Large intestine (tissue), 3 donors: ENCODE results near the gene GRAMD4. TPM values are rescaled to one million over a fixed set of nuclear protein-coding genes. Genes with fewer than 3 reads are reported as not detected.
"Not testable (repeated sequence)": the region's sequence is repeated elsewhere in the genome, so short reads cannot be mapped to it uniquely, and the experiment has no call there.

Experiments used
- DNase-seq, 2 donors: peaks; one replicate each; pipeline versions ENCODE4 v3.0.0 to v3.0.0-alpha.2; 2013
- H3K27ac ChIP-seq: one replicate; pipeline ENCODE4 v1.5.1; 2013; ENCODE audit warnings: low read length
- H3K27me3 ChIP-seq: 2 replicates; pipeline ENCODE4 v1.6.1; 2013; ENCODE audit warnings: low read length; ENCODE audit not compliant: control insufficient read depth, insufficient read depth
- H3K36me3 ChIP-seq: 2 replicates; pipeline ENCODE4 v1.6.1; 2013; ENCODE audit warnings: low read length; ENCODE audit not compliant: control insufficient read depth, insufficient read depth
- H3K4me1 ChIP-seq: one replicate; pipeline ENCODE4 v1.6.1; 2013; ENCODE audit warnings: low read length; ENCODE audit not compliant: control insufficient read depth, insufficient read depth
- H3K4me3 ChIP-seq: one replicate; pipeline ENCODE4 v1.5.1; 2013; ENCODE audit warnings: low read length
- H3K9me3 ChIP-seq: one replicate; pipeline ENCODE4 v1.6.1; 2013; ENCODE audit warnings: mild to moderate bottlenecking, low read depth, low read length, moderate library complexity; ENCODE audit not compliant: control insufficient read depth
- WGBS: methylation state at CpG from one replicate; pipeline ENCODE4 v1.1.5; 2013; ENCODE audit warnings: low lambda C conversion rate; ENCODE audit not compliant: insufficient coverage; 5-methylcytosine and 5-hydroxymethylcytosine counted together
- polyA plus RNA-seq: library from polyadenylated mRNA; unstranded; fragments of 120-200 nt; gene quantifications from one replicate; pipeline ENCODE4 v1.2.1, GENCODE V29; 2013

Gene GRAMD4
- polyA plus RNA-seq, 1 donor = 40.5 TPM

DNA sequence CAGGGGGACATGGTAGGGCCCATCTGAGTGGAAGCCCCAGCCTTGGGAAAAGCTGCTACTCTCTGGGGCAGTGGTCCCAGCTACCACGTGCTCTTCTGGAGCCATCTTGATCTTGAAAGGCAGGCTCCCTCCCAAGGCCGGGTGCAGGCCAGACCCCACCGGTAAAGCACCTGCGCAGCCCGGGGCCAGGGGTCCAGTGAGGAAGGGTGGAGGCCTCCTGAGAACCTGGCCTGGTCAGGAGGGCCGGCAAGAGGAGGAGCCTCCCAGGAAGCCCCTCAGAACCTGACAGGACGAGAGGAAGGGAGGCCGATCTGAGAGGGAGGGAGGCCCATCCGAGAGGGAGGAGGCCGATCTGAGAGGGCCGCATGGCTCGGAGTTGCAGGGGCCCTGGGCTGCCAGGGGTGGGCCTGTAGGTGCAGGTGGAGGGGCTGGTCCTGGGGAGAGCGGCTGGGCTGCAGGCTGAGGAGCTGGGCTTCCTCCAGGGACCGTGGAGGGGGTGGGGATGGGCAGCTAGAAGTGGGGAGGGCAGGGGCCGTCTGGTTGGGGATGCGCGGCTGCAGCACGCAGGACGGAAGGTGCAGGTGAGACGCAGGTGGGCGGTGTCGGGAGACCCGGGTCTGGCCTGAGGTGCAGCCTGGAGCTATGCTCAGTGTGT is 529 bp downstream of the GRAMD4 start:
- whole genome bisulfite sequencing = no CpG with 5 or more reads among the region's 23 CpGs
- H3K27ac ChIP-seq = no peak overlapping the region
- H3K27me3 ChIP-seq = no peaks in the 10 kb centered on the region
- no peaks in the 10 kb centered on the region for H3K9me3 ChIP-seq
- no peak overlapping the region for H3K4me3 ChIP-seq
- H3K4me1 ChIP-seq = peaks cover 13% of the 10 kb centered on the region
- DNase-seq = no peak
- no peaks in the 10 kb centered on the region for H3K36me3 ChIP-seq

DNA sequence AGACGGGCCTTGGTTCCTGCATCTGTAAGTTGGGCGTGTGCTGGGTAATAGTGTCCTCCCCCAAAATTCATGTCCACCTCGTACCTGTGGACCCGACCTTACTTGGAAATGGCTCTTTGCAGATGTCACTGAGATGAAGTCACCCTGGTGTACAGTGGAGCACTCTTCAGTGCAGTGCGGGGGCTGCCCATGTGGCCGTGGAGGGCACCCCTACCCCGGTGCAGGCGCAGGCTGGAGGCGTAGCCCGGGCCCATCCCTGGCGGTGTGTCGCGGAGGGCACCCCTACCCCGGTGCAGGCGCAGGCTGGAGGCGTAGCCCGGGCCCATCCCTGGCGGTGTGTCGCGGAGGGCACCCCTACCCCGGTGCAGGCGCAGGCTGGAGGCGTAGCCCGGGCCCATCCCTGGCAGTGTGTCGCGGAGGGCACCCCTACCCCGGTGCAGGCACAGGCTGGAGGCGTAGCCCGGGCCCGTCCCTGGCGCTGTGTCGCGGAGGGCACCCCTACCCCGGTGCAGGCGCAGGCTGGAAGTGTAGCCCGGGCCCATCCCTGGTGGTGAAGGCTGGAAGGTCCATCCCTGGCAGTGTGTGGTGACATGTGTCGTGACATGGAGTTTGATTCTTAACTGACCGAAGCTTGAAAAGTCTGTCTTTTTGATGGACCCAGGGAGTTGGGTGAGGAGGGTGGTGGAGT is 1.2 kb downstream of the GRAMD4 start:
- H3K4me1 ChIP-seq = peaks cover 13% of the 10 kb centered on the region
- H3K4me3 ChIP-seq, H3K36me3 ChIP-seq, H3K9me3 ChIP-seq, H3K27me3 ChIP-seq, H3K27ac ChIP-seq, DNase-seq: not testable (repeated sequence)
- WGBS = no CpG with 5 or more reads among the region's 38 CpGs

DNA sequence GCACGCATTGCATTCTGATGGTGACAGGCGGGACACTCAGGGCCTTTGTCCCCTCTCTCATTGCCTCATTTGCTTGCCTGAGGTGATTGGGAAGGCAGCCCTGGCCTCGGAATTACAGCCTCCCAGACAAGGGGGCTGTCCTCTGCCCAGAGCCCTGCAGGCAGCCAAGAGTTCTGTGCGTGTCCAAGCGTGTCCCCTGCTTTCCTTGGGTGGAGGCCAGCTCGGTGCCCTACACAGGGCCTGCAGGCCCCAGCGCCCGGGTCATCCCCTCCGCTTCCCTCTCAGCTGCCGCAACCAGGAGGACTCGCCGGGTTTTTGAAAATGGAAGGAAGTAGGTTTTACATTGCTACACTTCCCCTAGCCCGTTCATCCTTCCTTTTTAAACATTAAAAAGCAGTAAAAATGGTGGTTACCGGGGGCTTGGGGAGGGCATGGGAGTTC is 1.9 kb downstream of the GRAMD4 start:
- H3K36me3 ChIP-seq = peaks cover 6% of the 10 kb centered on the region
- DNase-seq = no peak
- no peak overlapping the region for H3K27ac ChIP-seq
- no peak overlapping the region for H3K4me3 ChIP-seq
- no CpG with 5 or more reads among the region's 14 CpGs for WGBS
- H3K27me3 ChIP-seq = no peaks in the 10 kb centered on the region
- H3K9me3 ChIP-seq = no peaks in the 10 kb centered on the region
- peaks cover 13% of the 10 kb centered on the region for H3K4me1 ChIP-seq

DNA sequence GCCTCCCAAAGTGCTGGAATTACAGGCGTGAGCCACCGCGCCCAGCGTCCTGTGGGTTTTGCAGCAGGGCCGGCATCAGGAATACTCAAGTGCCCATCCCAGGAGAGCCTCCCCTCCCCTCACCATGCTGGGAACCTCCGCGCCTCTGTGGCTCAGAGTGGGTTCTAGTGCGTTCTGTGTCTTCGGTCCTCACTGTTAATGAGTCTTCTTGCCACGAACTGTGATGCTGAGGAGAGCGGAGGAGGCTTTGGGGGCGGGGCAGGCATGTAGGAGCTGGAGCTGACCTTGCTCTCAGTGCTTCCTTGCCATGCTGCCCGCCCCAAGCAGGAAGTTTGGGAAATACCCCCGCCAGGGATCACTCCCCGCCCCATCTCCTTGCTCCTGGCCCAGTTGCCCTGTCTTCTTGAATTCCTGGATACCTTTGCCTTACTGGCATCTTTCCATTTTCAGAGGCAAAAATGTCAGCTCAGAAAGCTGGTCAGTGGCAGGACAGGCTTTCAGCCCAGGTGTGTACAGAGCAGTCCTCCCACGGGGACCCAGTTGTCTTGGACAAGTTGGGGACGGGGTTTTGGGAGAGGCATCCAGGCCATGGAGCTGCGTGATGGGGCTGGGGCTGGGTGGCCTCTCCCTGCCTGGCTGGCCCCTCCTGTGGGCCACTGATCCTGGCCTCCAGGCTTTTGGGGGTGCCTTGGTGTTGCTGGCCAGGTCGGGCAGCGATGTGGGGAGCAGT is 5.1 kb downstream of the GRAMD4 start:
- Histone ChIP-seq H3K36me3 (peaks cover 21% of the 10 kb centered on the region), H3K27me3 (no peaks in the 10 kb centered on the region), H3K27ac (no peak overlapping the region), H3K4me3 (no peak overlapping the region), H3K4me1 (peaks cover 4% of the 10 kb centered on the region), H3K9me3 (no peaks in the 10 kb centered on the region)
- DNase-seq = no peak
- WGBS = no CpG with 5 or more reads among the region's 20 CpGs

DNA sequence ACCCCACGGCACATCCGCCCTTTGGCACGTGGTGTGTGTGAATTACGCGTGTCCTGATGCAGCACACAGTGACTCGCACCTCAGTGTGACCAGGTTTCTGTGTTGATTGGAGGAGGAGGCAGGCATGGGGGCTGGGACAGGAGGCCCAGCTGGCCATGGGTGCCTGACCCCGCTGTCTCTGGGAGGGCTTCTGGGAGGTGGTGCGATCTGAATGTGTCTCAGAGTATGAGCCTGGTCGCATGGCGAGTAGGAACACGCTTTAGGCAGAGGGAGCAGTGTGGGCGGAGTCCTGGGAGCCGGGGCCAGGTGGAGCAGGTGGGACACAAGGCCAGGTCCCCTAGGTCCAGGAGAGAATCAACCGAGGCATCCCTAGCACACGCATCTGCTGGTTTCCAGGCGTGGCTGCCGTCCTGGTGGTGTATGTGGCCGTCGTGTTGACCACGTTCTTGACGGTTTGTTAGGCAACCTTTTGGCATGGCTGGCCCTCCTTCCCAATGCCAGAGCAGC is 5.7 kb downstream of the GRAMD4 start:
- Histone ChIP-seq H3K4me1 (peaks cover 4% of the 10 kb centered on the region), H3K36me3 (peaks cover 27% of the 10 kb centered on the region), H3K4me3 (no peak overlapping the region), H3K9me3 (no peaks in the 10 kb centered on the region), H3K27me3 (no peaks in the 10 kb centered on the region), H3K27ac (no peak overlapping the region)
- WGBS = no CpG with 5 or more reads among the region's 21 CpGs
- no peak for DNase-seq

DNA sequence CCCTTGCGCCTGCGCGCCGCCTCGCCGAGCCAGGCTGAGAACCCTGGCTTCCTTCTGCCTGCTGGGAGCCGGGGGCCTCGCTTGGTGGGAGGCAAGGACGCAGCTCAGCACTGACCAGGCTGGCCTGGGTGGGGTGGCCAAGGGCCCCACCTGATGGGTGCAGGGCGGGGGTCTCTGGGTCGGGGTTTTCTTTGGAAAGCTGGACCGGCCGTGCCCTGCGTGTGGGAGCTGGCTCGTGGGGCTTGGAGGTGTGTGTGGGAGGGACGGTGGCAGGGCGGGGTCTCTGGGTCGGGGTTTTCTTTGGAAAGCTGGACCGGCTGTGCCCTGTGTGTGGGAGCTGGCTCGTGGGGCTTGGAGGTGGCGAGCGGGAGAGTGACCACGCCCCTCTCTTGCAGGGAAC is 6.2 kb downstream of the GRAMD4 start:
- Histone ChIP-seq H3K27me3 (no peaks in the 10 kb centered on the region), H3K4me1 (peaks cover 4% of the 10 kb centered on the region), H3K4me3 (no peak overlapping the region), H3K9me3 (no peaks in the 10 kb centered on the region), H3K36me3 (peaks cover 27% of the 10 kb centered on the region), H3K27ac (no peak overlapping the region)
- no CpG with 5 or more reads among the region's 23 CpGs for WGBS
- DNase-seq = no peak

DNA sequence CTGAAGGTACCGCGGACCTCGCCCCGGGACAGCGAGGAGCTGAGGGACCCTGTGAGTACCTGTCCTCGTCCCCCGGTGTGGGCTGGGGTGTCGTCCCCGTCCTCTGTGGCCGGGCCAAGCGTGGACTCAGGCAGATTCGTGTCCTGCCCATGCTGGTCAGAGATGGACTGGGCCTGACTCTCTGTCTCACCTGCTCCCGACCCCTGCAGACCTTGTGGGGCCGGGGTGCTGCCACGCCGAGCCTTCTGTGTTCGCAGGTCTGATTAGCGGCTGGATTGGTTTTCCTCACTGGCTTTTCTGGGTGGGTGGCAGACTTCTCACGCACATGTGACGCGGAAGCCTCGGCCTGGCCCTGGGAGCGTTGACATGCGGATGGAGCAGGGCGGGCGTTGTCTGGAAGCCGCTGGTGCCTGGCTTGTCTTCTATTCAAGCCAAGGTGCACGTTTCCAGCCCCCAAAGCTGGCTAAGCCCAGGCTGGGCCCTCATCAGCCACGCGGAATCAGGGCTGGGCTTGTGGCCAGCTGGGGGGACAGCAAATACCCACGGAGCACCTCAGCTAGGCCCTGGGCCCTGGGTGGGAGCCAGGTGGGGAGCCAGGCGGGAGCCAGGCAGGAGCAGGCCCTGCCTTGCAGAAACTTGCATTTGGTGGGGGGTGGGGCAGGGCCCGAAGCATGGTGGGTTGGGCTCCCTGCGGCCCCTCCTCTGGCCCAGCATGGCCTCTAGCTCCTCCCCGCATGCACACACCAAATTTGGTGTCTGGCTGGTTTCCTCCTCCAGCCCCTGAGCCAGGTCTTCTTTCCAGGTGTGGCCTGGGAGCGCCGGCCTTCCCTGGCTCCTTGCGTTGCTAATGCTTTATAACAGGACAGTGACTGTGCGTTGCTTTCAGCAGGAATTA is 7.0 kb downstream of the GRAMD4 start:
- H3K4me1 ChIP-seq = peaks cover 4% of the 10 kb centered on the region
- H3K36me3 ChIP-seq = peaks cover 30% of the 10 kb centered on the region
- no peak overlapping the region for H3K4me3 ChIP-seq
- no peaks in the 10 kb centered on the region for H3K9me3 ChIP-seq
- DNase-seq = no peak
- no peaks in the 10 kb centered on the region for H3K27me3 ChIP-seq
- H3K27ac ChIP-seq = no peak overlapping the region
- no CpG with 5 or more reads among the region's 39 CpGs for WGBS

DNA sequence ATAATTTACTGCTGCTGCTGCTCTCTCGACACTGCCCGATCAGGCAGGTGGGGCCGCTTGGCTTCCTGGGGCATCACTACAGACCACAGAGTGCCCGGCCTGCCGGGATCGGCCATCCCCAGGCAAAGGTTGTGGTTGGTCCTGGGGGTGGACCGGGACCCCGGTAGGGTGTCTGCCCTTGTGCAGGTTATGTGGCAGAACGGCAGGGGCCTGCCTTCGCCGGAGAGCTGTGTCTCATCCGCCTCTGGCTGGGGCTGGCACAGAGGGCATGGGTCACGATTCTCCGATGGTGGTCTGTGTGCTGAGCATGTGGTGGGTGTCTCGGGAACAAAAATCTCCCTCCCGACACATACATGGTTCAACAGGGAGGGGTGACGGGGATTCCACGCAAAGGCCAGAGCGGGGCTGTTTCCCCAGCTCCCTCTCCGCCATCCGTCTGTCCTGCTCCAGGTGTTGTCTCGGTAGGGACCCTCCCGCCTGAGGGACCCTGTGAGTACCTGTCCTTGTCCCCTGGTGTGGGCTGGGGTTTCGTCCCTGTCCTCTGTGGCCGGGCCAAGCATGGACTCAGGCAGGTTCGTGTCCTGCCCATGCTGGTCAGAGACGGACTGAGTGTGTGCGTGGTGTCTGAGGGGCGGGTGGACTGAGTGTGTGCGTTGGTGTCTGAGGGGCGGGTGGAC is 7.8 kb downstream of the GRAMD4 start:
- no peak for DNase-seq
- Histone ChIP-seq H3K4me1 (peaks cover 4% of the 10 kb centered on the region), H3K27ac (no peak overlapping the region), H3K9me3 (no peaks in the 10 kb centered on the region), H3K36me3 (peaks cover 34% of the 10 kb centered on the region), H3K4me3 (no peak overlapping the region), H3K27me3 (no peaks in the 10 kb centered on the region)
- WGBS = no CpG with 5 or more reads among the region's 31 CpGs

DNA sequence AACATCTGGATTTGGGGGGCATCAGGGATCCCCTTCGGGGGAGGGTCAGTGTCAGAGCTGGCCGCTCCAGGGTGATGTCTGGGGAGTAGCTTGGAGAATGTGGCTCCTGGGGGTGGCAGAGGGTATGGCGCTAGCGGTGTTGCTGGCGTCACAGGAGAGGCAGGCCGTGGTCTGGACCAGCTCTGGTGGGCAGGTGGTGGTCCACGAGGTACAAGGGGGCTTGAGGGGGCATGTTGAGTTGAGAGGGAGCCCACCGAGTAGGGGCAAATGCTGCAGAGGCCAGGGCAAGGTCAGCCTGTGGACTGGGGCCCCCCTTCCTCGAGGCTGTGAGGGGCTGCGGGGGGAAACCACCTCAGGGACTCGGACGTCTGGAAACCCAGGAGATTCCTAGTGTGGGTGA is 8.6 kb downstream of the GRAMD4 start:
- peaks cover 34% of the 10 kb centered on the region for H3K36me3 ChIP-seq
- no peaks in the 10 kb centered on the region for H3K27me3 ChIP-seq
- no peak overlapping the region for H3K27ac ChIP-seq
- DNase-seq = no peak
- WGBS = no CpG with 5 or more reads among the region's 12 CpGs
- peaks cover 7% of the 10 kb centered on the region for H3K4me1 ChIP-seq
- H3K4me3 ChIP-seq = no peak overlapping the region
- H3K9me3 ChIP-seq = no peaks in the 10 kb centered on the region
